Activated CD4-positive, alpha-beta T cell treated with anti-CD3 and anti-CD28 coated beads, Interleukin-2, amount 50 U/mL, for 24 hours (primary cell): ENCODE results near the gene ABHD11.

Experiments
- DNase-seq, 2 donors: peaks; one replicate each; pipeline ENCODE4 v3.0.0-alpha.2; 2020; ENCODE audit warnings: low read depth in 1 of 2, low spot score in 1 of 2

The ABHD11 gene

GRCh38 chr7:73701357-73701995 lies 37.1 kb downstream of the ABHD11 start:
- no peak for DNase-seq

GRCh38 chr7:73700581-73701134 lies 37.9 kb downstream of the ABHD11 start:
- DNase-seq: no peak

GRCh38 chr7:73700069-73700423 lies 38.6 kb downstream of the ABHD11 start:
- no peak for DNase-seq

- no peak for DNase-seq
Observed at GRCh38 chr7:73699370-73700068, 39.1 kb downstream of the ABHD11 start.

GRCh38 chr7:73698410-73698809 lies 40.2 kb downstream of the ABHD11 start:
- no peak for DNase-seq

GRCh38 chr7:73696372-73696771 lies 42.2 kb downstream of the ABHD11 start:
- DNase-seq: no peak

GRCh38 chr7:73690646-73691045 lies 48.0 kb downstream of the ABHD11 start:
- DNase-seq: no peak

GRCh38 chr7:73688288-73688687 lies 50.3 kb downstream of the ABHD11 start:
- DNase-seq: no peak
